GM19240 (cell line): Measurements from ENCODE around the gene A2ML1.
A peak's percentile ranks its signal among the peaks of the same experiment; 100 is the strongest.
"Not testable (repeated sequence)": the region's sequence is repeated elsewhere in the genome, so short reads cannot be mapped to it uniquely, and the experiment has no call there.

Experiments used
- DNase-seq: peaks from one replicate; pipeline ENCODE4 v3.0.0; 2011; ENCODE audit warnings: low spot score; ENCODE audit not compliant: insufficient read length

The A2ML1 gene

GRCh38 chr12:8905546-8905945, 83.1 kb downstream of the A2ML1 start:
- no peak for DNase-seq

- DNase-seq = no peak
Measured at GRCh38 chr12:8906266-8907180, 84.1 kb downstream of the A2ML1 start.

- no peak for DNase-seq
Measured at GRCh38 chr12:8907513-8907912, 85.1 kb downstream of the A2ML1 start.

GRCh38 chr12:8909752-8910151, 87.3 kb downstream of the A2ML1 start:
- no peak for DNase-seq

- DNase-seq = no peak
Measured at GRCh38 chr12:8911606-8912268, 89.3 kb downstream of the A2ML1 start.

- DNase-seq = peak; percentile 14
Measured at GRCh38 chr12:8912914-8913313, 90.5 kb downstream of the A2ML1 start.

GRCh38 chr12:8913702-8914032, 91.2 kb downstream of the A2ML1 start:
- no peak for DNase-seq

- DNase-seq = peak; percentile 62
Measured at GRCh38 chr12:8914033-8914715, 91.8 kb downstream of the A2ML1 start, which contains the start of gene PHC1. PHC1 (plus strand) TSS chr12:8914509; CDS start chr12:8917678, 3,169 bp downstream.

GRCh38 chr12:8914716-8915526, 92.5 kb downstream of the A2ML1 start:
- DNase-seq = peak; percentile 72

GRCh38 chr12:8916154-8916553, 93.7 kb downstream of the A2ML1 start:
- no peak for DNase-seq

GRCh38 chr12:8917031-8917430, 94.6 kb downstream of the A2ML1 start:
- DNase-seq = no peak

GRCh38 chr12:8917751-8918150, 95.3 kb downstream of the A2ML1 start:
- DNase-seq = no peak

GRCh38 chr12:8919643-8920042, 97.2 kb downstream of the A2ML1 start:
- DNase-seq = not testable (repeated sequence)

GRCh38 chr12:8922544-8922943, 100.1 kb downstream of the A2ML1 start:
- no peak for DNase-seq
